Adrenal gland (tissue), 5 donors: ENCODE measurements around the gene CFAP410.

Experiments
- POLR2A ChIP-seq, 2 donors: fragments of 450-650 bp; IDR thresholded peaks; one replicate each; pipeline ENCODE4 v1.6.1; 2017; ENCODE audit warnings: antibody characterized with exemption in 2 of 2, mild to moderate bottlenecking in 2 of 2, moderate library complexity in 1 of 2
- TF ChIP-seq, protein P1 (sequence below), 6 experiments: fragments of 450-650 bp in 4 of 6; fragments of 200-600 bp in 2 of 6; sonication (generic) in 1 of 6; IDR thresholded peaks; 1 replicate in 5 of 6; 2 replicates in 1 of 6; pipeline versions ENCODE4 v1.5.1 to v1.8.0; 2016 to 2021; ENCODE audit warnings: antibody characterized with exemption in 6 of 6, mild to moderate bottlenecking in 2 of 6, moderate library complexity in 1 of 6
- donor health status: DM: no; HTN: no; CAD: no.

DNA sequence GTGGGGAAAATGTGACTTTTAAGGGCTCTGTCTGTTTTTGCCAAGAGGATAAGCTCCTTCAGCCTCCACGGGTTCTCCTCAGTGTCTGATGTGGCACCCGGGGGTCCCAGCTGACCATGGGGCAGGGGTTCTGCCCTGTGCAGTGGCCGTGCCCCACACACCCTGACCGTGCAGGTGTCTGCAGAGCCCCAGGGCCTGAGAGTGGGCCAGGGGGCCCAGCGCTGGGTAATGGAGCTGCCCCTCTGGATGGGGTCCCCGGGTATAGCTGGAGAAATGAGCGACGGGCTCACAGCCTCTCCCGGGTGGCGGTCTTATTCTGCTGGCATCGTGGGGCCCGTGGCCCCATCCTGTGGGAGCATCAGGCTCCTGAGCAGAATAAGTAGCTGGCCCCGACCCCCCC lies 42.3 kb downstream of the CFAP410 start:
- TF ChIP-seq, protein P1, sequence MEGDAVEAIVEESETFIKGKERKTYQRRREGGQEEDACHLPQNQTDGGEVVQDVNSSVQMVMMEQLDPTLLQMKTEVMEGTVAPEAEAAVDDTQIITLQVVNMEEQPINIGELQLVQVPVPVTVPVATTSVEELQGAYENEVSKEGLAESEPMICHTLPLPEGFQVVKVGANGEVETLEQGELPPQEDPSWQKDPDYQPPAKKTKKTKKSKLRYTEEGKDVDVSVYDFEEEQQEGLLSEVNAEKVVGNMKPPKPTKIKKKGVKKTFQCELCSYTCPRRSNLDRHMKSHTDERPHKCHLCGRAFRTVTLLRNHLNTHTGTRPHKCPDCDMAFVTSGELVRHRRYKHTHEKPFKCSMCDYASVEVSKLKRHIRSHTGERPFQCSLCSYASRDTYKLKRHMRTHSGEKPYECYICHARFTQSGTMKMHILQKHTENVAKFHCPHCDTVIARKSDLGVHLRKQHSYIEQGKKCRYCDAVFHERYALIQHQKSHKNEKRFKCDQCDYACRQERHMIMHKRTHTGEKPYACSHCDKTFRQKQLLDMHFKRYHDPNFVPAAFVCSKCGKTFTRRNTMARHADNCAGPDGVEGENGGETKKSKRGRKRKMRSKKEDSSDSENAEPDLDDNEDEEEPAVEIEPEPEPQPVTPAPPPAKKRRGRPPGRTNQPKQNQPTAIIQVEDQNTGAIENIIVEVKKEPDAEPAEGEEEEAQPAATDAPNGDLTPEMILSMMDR (IDR thresholded peaks at IDR 0.05), result no peak
- TF ChIP-seq POLR2A (IDR thresholded peaks at IDR 0.05), result no peak
